HCT116 (cell line): ENCODE results near the gene CBX1.

Experiments used
- MAX ChIP-seq: IDR thresholded peaks from 2 replicates; pipeline ENCODE4 v1.6.1; 2012
- POLR2A ChIP-seq: IDR thresholded peaks from 2 replicates; pipeline ENCODE4 v1.7.0; 2011; ENCODE audit warnings: borderline replicate concordance; ENCODE audit not compliant: insufficient read depth, insufficient read length; ENCODE audit errors: extremely low read depth
- POLR2AphosphoS5 ChIP-seq: IDR thresholded peaks from 2 replicates; pipeline ENCODE4 v1.6.1; 2011; ENCODE audit warnings: mild to moderate bottlenecking, low read depth, low read length, moderate library complexity

- no peak for TF ChIP-seq POLR2AphosphoS5
- TF ChIP-seq POLR2A = no peak
- TF ChIP-seq MAX = no peak
Measured at GRCh38 chr17:48134912-48135480, 33.7 kb upstream of the CBX1 start.
